HCEC 1CT (cell line): Measurements from ENCODE around the gene ERI2.
"Not testable (repeated sequence)": the region's sequence is repeated elsewhere in the genome, so short reads cannot be mapped to it uniquely, and the experiment has no call there.

Source experiments
- DNase-seq: peaks from one replicate; pipeline ENCODE4 v3.0.0-alpha.2; 2017

ERI2 gene

DNA sequence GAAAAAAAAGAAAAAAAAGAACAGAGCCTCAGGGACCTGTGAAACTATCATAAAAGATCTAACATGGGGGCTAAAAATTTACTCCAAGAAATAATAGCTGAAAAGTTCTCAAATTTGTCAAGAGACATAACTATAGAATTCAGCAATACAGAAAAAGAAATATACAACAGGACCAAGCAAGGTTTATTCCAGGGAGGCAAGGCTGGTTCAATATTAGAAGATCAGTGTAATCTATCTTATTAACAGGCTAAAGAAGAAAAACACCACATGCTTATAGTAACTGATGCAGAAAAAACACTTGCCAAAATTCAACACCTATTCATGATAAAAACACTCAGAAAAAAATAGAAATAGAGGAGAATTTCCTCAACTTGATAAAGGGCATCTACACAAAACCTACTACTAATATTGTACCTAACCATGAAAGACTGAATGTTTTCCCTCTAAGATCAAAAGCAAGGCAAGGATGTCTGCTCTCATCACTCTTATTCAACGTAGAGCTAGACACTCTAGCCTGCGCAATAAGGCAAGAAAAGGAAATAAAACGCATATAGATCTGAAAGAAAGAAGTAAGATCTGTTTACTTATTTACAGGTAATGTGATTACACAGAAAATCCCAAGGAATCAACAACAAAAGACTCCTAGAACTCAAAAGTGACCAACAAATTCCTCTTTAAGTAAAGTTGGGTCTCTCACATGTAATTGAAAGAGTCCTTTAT, 43.7 kb downstream of the ERI2 start:
- no peak for DNase-seq

DNA sequence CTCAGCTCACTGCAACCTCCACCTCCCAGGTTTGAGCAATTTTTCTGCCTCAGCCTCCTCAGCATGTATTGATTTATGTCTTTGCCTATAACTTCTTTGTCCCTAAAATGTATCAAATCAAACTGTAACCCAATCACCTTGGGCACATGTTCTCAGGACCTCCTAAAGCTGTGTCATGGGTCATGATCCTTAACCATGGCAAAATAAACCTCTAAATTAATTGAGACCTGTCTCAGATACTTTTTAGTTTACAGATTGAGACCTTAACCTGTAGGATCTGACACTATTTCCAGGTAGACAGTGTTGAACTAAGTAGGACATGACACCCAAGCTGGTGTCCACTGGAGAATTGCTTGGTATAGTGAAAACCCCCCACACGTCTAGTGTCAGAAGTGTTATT, 45.1 kb downstream of the ERI2 start:
- DNase-seq, result no peak

DNA sequence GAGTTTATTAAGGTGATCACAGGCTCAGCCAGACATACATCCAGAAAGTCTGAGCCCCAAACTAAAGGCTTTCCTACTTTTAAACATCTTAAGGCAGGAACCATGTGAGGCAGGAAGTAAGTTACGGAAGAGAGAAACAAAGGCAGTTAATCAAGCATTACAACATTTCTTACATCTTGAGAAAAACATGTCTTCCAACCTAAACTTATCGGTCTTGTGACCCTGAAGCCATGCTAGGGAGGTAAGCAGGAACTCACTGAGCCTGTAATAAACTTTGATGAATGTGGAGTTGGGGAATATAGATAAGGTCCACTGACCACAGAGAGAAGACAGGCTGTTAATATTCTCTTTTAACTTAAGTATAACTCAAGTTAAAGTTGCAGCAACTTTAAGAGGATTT, 45.9 kb downstream of the ERI2 start:
- DNase-seq, result no peak

DNA sequence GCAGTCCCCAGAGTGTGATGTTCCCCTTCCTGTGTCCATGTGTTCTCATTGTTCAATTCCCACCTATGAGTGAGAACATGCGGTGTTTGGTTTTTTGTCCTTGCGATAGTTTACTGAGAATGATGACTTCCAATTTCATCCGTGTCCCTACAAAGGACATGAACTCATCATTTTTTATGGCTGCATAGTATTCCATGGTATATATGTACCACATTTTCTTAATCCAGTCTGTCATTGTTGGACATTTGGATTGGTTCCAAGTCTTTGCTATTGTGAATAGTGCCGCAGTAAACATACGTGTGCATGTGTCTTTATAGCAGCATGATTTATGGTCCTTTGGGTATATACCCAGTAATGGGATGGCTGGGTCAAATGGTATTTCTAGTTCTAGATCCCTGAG, 50.5 kb downstream of the ERI2 start:
- not testable (repeated sequence) for DNase-seq

DNA sequence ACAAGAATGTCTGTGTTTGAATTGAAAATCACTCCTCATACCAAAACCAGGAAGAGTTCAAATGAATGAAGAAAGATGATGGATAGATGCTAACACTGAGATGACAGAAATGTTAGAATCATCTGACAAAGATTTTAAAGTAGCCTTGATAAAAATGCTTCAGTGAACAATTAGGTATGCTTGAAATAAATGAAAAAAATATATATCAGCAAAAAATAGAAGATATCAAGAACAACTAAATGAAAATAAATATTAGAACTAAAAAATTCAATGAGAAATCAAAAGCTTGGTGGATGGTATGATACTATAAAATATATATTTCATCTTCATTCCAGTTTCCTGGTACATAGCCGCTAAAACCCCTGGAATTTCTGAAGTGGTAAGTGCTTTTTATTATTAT, 51.0 kb downstream of the ERI2 start:
- no peak for DNase-seq

DNA sequence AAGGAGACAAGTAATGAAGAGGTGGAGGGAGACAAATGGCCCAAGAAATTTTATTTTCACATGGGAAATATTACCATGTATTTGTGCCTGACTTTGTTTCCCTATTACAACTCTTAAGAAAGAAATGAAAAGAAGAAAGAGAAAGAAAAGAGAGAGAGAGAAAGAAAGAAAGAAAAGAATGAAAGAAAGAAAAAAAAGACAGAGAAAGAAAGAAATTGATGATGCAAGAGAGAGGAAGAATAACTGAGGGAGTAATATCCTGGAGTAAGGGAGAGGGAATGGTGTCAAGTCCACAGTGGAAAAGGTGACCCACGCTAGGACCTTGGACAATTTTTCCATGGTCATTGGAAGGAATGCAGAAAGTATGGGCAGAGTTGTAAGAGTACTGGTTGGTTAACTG, 52.5 kb downstream of the ERI2 start:
- DNase-seq, result no peak

DNA sequence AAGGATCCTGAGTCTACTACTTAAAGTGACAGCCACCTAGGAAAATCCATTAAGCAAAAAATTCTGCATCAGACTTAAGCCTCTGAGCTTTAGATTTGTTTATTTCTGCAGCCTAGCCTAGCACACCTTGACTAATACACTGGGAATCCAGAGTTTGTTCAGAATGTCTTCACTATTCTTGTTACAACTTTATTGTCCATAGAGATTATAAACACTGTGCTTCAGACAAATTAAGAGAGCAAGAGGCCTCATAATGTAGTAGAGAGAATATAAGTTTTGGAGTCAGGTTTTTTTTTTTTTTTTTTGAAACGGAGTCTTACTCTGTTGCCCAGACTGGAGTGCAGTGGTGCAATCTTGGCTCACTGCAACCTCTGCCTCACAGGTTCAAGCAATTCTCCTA, 55.7 kb downstream of the ERI2 start:
- no peak for DNase-seq

DNA sequence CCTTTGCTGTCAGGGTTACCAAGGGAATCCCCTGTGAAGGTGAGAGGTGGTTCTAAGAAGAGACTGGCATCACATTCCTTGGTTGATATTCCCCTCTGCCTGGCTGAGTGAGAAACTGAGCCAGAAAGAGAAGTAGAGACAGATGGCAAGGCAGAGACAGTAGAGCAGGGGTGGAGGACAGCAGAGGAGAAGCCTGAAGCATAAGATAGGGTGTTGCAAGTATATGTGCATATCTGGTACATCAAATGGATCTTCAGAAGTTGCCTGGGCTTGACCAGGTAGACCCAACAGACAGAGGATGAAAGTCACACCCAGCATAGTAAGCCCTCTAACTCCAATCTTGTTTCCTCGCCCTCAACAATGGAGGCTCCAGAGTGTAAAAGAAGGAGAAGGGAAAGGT, 56.8 kb downstream of the ERI2 start:
- no peak for DNase-seq

DNA sequence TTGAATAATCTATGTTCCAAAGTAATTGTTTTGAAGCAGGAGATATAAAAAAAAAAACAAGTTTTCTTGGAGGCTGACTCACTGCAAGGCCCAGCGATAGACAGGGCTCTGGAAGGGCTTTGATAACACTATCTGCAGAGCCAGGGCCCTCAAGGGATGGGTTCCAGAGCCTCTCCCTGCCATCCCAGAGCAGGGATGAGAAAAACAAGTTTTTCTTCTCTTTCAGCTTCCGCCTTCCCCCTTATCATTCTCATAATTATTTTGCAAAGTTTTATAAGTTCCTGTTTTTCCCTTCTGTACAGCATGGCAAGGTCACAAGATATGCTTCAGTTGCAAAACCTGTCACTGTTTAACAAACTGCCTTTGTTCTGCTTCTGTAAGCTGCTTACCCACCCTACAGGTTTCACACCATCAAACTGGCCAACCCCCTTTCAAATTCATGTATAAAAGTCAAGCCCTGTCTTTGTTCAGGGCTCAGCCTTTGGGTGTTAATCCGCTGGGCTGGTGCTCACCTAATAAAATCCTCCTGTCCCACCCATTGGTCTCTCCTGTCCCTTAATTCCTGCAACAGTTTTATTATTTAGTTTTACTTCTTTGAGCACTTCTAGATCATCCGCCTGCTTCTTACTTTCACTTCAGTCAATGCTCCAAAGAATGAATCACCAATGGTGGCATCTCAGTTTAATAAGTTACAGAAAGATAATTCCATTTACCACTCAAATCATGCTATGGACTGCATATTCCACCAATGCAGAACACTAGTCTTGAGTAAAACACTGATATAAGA, 59.0 kb downstream of the ERI2 start:
- no peak for DNase-seq

DNA sequence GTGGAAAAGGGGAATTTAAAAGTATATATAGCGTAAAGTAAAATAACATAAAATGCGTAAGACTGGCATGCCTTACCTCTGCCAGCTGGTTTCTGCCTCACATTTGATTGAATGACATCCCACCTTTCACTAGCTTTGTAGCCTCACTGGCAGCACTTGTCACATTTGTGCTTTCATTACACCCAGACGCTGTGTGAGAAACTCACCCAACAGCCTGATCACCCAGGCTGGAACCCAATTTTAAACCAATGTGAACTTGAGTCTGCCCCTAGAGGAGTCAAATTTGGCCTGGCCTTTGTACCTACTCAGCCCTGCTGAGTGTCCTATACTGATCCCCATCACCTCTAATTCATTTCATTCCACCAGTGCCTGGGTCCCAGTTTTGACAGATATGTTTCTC, 59.8 kb downstream of the ERI2 start:
- DNase-seq, result no peak
